Measurements from ENCODE around the gene CFAP91.

CFAP91 gene

DNA sequence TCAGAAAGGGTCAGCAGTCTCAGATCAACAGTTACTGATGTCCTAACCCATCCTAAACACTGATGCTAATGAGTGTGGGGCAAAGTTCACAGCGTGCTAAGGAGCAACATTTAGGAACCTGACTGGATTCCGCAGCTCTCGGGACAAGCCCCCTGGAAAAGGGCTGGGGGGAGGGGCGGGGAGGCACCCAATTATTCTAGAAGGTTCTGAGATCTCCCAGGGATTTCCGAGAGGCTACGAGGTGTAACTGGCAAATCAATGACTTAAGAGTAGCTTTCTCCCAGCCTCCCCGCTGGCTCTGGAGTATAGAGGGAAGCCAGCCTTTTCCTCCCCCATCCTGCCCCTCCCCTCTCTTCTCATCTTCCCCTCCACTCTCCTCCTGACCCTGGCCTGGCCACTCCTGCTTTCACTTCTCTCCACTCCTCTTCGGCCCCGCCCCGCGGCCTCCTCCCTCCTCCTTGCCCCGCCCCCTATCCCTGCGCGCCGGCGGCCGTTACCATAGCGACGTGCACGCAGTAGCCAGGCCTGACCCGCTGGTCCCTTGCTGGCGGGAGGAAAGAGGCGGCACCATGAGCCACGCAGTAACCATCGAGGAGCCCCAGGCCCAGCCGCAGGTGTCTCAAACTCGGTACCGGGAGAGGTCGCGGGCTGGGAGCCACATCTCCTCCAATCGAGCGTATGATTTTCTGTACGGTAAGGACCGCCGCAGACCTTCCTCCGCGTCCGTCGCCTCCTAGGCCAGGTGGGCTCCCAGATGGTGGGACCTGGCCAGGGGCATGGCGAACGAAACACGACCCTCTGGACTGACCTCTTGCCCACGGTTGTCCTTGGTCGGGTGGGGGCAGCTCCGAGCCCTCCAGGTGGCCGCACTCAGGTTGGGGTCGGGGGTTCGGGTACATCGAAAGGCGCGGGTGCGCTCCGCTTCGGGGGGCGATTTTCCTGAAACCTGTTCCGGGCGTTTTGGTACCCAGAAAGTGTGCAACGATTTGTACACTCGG is at the start of gene CFAP91:
TSS of gene CFAP91 (plus strand) at position 493 of the 998 bp plus-strand sequence. CDS start at position 570, 77 bp downstream.
- peak; percentile 99 for DNase-seq

DNA sequence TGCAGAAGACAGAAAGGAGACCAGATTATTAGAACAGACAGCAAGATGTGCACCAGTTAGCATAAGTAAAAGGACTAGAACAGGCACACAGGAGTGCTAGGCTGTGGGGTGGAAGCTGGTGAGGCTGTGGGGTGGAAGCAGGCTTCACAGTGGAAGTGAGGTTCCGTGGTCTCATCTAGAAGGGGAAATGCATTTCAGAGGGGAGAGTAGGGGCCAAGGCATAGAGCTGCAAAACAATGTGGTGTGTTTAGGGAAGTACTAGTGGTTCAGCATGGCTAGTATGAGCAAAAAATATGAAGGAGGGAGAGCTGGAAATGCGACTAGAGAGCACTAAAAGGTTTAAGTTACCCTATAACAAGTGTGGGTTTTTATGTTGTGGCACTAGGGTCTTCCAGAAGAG is 48.9 kb upstream of the CFAP91 start:
- DNase-seq = no peak

DNA sequence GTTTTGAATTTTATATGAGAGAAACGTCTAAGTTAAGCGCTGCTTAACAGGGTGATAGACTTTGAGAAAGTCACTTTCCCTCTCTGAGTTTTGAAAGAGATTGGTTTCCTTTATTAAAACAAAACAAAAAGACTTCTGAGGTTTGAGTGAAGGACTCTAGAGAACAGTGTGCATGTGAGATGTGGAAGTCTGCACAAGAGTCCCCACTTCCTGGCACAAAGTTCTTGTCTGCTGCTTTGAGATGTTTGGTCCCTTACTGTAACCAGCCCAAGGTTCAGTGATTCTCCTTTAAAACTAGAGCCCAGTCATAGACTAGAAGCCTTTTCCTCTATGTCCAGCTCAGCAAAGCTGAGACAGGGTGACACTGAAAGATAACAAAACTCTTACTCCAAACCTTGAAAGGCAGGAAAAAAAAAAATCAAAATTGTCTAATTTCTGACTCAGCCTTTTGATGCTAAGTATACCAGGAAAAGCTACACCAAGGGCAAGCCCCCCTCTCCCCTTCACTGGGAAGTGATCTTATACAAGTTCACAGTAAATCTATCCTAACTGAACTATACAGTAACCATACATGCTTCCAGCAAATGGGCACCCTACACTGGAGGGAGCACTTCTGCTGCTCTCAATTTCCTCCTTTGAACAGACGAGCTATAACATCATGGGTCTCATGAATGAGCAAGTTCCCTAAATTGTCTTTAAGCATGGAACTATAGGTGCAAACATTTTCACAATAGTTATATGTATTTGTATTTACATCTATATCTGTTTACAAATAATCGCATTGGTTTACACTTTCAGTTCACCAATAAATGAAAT is 44.7 kb upstream of the CFAP91 start:
- DNase-seq = no peak

DNA sequence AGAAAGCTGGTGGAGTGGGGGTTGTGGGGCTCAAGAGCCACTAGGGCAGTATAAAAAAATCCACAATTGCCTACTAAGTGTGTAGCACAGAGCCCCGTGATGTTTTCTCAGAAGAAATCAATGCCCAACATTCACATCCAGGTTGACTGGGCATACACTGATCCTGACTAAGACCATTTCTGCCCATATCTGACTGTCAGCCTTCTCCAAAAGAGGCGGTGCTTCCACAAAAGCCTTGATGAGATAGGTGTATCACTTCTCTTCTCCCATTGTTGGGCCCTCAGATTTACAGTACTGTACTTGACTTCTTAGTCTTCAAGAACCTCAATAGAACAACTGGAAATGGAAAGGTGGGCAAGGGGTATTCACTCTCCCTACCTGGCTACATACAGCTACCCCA is 43.8 kb upstream of the CFAP91 start:
- no peak for DNase-seq

DNA sequence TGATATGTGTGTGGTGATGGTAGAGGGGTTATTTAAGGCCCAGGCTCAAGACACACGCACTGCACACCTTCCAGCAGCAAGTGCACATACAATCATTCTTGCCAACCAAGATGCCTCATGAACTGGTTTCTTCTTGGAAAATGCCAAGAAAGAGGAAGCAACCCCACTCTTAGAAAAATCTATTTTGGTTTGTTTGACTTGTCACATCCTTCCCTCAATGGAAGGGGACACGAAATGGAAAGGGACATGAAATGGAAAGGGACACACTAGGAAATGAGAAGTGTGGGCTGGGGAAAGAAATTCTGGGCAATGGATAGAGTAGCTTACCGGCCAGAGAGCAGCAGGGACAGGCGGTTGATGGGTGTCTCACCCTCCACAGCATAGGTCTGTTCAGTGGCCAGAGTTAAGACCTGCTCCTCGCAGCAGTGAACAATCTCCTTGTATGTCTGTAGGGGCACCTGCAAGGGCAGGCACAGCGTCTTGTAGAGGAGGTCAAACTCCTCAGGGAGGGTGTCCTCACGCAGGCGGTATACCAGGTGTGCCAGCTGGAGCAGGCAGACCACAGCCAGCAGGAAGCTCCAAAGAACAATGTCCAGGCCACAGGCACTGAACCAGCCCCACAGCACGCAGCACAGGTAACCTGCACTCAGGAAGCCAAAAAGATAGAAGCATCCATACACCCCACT is 43.1 kb upstream of the CFAP91 start:
- DNase-seq = no peak

DNA sequence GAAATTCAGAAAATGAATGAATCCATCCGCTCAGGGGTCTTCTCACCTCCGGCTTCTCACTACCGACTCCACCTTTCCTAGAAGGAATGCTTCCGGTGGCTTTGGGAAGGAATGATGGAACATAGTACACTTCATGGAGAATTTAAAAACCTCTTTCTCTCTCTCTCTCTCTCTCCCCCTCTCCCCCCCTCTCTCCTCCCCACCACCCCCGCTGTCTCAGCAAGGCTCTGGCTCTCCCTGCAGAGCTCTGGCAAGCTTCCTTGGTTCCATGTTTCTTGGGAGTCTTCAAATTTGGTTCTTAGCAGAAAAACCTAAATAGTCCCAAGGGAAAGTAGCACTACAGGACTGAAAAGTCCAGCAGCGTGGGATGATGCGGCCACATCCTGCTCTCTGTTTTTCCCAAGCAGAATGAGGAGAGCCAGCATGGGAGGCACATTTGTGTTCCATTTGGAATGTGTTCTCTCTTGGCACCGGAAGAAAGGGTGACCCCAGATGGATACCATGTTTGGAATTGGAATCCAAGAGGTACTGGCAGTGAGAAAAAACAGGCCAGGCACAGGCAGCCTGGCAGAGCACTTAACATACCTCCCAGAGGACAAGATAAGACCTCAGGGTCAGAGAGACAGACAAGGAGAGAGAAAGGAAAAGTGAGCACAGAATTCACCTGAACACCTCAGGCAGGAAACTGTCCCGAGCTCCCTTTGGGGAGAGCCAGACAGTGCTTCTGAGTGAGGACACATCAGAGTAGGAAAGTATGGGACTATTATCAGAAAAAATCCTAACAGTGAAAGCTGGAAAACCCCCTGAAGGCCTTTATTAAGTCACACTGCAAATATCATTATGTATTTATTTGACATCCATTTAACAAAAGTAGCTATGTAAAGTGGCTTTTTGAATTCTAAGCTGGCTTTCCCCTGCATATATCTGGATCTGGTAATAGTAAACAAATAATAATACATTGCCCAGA is 42.1 kb upstream of the CFAP91 start, which contains the start of gene POPDC2:
TSS of gene POPDC2 (minus strand) at position 116 of the 967 bp plus-strand sequence. CDS start 166 bp downstream, outside the sequence.
- no peak for DNase-seq

DNA sequence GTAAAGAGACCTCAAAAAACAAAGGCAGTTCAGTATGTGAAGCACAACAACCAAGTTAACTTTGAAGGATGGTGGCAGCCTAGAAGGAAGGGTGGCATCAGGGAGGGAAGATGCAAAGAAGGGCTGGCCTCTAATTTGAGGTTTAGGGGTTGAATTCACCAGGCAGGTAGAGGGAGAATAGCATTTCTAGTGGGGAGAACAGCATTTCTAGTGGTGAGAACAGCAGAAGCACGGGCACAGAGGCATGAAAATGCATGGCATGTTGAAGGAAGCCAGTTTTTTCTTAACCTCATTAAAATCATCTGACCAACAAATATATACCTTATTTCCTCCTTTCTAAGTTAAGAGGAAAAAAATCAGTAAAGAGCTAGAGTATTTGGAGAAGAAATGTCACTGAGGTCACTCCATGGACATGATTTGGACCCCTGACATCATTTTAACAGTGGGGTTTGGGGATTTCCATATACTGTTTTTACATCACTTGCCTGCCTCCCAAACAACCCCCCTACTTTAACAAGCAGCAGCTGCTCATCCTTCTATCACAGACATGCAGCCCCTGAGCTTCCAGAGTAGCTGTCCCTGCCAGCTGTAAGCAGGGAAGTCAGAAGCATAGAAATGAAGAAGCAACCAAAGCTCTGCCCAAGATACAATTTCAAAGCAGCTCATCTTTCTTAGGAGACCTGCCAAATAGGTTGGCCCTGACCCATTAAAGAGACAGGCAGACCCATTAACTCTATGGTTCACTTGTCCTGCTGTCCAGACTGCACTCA is 40.0 kb upstream of the CFAP91 start:
- DNase-seq = no peak

DNA sequence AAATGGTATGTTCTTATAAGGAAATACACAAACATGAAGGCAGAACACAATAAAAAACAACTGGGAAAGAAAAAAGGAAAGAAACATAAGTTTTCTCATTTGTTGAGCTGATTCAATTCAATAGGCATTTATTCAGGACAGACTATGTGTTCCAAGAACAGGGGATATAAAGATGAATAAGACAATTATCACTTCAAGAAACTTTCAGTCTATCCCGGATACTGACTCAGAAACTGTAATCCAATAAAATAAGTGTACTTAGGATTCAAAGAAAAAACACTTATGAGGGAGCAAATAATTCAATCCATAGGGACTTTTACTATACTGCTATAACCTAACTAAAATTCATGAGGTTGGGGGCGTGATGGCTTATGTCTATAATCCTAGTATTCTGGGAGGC is 38.9 kb upstream of the CFAP91 start:
- DNase-seq = no peak

DNA sequence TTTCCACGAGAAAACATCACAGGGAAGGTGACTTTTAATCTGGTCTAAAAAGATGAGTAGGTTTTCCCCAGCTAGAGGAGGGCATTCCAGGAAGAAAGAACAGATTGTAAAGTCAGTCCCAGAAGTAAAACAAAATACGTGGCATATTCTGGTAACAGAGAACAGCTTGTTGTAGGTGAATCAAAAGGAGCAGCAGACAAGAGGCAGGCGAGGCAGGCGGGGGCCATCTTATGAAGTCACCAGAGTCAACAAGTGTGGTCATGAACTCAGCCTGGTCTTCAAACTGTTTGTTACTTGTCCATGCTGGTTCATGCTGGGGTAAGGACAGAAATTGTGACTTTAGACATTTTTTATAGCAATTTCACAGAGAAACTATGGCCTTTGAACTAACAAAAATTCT is 38.5 kb upstream of the CFAP91 start:
- no peak for DNase-seq

DNA sequence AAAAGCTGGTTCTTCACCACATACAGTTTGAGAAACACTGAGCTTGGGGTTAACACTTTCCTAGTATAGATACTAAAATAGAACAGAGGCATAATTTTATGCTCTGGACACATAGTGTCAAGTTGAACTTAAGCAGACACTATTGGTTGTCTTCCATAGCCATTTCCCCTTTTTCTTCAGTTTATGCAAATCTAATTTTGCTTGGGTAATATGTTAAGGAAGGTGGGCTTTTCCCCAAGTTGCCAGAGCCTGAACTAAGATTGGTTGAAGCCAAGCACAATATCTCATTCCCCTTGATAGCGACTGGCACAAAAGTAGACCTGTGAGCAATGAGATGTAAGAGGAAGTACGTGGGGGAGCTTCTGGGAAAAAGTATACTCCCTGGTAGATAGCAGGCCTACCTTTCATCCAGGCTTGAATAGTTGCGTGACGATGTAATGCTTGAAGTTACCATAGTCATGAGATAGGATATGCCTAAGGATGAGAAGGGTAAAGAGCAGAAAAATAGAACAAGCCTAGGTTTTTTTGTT is 37.9 kb upstream of the CFAP91 start:
- no peak for DNase-seq

DNA sequence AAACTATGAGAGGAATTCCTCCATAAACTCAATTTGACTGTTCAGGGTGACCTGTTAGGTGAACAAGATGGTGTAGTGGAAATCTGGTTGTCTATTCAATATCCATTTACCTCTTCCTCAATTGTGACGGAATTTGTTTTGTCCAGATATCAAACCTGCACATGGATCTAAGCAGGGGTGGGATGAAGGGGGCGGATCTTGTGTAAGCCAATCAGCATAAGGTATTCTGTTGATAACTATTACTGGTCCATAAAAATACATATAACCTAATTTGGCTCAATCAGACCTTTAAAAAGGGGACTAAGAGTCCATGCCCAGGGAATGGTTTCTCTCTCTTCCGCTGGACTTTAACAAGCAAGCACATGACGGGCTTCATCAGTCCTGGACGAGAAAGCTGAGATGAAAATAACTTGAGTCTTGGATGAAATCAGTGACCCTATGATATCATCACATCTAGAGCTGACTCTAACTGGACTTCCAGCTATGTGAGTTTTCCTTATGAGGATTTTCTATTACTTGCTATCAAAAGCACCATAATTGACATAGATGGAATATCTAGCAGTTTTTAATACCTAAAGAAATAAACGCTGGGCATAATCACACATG is 36.8 kb upstream of the CFAP91 start:
- DNase-seq = no peak

DNA sequence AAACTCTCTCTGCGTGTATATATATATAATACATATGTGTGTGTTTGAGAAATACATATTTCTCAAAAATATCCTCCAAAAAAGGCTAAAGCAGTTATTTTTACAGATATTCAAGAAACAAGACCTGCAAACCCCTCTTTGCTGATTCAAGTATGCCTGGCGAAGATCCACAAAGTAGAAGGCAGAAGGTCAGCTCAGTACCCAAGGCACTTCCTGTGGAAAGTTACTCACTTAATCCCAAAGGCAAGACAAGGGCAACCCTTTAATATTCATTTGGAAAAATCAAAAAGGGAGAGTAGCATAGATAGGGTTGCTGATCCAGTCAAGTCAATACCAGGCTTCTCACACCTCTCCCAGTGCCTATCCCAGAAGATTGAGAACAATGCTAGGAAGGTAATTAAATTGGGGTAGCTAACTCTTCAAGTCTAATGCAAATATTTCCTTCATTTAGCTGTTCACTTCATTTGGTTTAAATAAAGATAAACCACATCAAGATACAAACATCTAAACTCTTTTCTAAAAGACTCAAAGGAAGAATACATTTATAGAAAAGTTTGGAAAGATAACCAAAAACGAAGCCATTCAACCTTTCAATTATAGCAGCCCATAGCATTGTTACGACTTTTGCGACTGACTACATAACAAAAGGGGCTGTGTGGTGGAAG is 32.8 kb upstream of the CFAP91 start:
- DNase-seq = no peak

DNA sequence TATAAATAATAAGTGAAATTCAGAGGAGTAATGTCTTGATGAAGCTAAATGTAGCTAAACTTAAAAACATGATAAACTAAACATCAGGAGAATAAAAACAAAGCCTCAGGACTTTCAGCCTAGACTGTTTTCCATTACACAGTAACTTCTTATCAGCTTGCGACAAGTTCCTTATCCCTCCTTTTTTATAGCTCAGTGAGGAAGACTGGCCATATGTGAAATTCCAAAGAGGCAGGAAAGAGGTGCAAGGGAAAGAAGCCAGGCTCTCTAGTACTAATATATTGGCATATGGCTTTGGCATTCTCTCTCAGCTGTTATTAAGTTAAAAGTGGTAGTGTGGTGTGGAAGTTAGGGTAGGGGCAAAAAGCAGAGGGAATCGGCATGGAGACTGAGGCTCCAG is 30.0 kb upstream of the CFAP91 start:
- DNase-seq = no peak

DNA sequence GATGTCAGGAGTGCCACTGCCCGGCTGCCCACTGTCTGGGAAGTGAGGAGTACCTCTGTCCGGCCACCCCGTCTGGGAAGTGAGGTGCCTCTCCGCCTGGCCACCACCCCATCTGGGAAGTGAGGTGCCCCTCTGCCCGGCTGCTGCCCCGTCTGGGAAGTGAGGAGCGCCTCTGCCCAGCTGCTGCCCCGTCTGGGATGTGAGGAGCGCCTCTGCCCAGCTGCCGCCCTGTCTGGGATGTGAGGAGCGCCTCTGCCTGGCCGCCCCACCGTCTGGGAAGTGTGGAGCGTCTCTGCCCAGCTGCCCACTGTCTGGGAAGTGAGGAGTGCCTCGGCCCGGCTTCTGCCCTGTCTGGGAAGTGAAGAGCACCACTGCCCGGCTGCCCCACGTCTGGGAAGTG is 28.9 kb upstream of the CFAP91 start:
- no peak for DNase-seq

DNA sequence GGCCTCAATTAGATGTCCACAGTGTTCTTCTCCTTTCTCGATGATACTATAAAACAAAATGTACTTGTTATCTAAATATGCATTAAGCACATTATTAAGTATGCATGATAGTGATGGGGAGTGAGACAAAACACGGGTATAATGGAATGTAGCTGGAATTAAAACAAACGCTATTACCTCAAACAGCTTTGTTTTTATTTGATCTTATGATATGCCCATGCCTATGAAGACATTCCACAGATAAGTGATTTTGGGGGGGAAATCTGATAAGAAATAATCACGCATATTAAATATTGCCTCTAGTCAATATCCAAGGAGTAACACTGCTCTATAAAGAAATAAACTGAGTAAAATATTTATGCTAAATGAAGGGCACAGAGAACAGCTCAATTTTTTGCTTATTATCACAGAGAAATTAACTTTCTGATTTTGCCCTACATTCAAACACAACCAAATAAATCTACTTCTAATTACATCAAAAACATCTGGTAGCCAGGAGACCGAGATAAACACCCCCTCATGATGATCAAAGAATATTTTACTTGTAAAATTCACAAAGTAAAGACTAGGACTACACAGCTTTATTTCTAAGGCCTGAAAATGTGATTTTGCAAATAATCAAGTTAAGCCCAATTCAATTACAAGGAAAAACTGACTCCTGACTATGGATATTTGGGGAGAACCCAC is 27.5 kb upstream of the CFAP91 start:
- DNase-seq = no peak

DNA sequence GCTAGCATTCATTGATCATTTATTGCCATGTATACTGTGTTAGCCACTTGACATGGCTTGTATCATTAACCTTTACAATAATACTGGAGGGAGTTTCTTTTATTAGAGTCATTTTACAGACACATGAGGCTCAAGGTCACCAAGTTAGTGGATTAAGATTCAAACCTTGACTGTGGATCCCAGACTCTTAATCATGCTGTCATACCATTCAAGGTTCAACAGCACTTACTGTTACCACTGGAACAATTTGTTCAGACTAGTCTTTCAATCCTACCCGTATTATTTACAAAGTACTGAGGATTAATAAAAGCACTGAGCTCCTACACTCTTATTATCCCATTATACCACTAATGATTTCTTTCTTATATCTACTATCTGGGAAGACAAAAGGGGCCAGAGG is 26.8 kb upstream of the CFAP91 start:
- no peak for DNase-seq

DNA sequence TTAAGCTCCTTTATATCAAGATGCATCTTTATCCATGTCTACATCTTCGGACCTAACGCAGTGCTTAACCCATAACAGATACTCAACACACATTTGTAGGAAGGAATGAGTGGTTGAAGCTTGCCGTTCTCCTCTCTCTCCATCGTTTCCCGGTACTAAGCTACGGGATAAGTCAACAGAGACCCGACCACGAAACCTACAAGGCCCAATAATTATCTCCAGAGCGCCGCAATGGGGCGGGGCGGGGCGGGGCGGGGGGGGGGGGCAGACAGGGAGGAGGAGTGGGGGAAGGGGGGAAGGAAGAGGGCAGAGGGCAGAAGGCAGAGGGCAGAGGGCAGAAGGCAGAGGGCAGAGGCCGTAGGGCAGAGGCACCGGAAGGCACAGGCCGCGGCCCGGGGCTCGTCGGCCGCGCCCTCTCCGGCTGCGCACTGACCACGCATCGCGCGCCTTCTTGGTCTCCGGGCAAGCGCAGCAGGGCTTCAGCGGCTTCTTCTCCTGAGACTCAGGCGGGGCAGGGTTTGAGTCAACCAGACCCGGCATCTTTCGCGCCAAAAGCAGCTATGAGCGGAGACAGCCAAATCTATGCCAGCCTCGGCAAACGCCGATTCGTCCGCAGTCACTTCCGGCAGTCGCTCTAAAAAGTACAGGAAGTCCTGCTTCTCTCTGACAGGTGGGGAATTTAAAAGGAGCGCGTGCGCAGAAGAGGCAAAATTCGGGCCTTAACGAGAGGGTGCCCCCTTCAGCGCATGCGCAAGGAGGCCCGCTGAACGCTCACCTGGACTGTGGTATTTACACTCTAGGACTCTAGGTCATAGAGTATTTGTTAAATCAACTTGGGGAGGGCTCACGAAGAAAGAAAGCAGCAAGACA is 25.8 kb upstream of the CFAP91 start, which contains the start of gene COX17:
TSS of gene COX17 (minus strand) at position 636 of the 870 bp plus-strand sequence. CDS start at position 540, 96 bp downstream.
- peak; percentile 100 for DNase-seq

DNA sequence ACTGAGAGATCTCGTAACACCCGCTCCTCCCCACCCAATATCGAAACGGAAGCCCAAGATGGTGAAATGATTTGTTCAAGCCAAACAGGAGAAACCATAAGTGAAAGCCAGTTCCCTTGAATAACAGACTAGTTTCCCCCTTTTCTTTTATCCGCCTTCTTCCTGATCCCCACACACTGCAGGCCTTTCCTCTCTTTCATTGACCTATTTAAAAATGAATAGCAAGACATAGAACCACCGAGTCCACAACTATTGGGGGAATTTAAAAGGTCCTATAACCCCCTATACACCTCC is 25.2 kb upstream of the CFAP91 start:
- no peak for DNase-seq

Data from NCI-H1105 (cell line).